ENCODE data around the gene BACE1. TPM values are rescaled to one million over a fixed set of nuclear protein-coding genes. Genes with fewer than 3 reads are reported as not detected.

The BACE1 gene
- total RNA-seq, 1 experiment from 2014 or later = 10.2 TPM

- no CpG with 5 or more reads among the region's 4 CpGs for WGBS (ENCODE audit: extremely low coverage, insufficient read length, low lambda C conversion rate)
- H3K4me1 Mint-ChIP-seq = peaks cover 0 to 2% of the 10 kb centered on the region in 2 experiments; a peak in 1 of 4 replicates
- no peaks in the 10 kb centered on the region for H3K79me2 ChIP-seq (ENCODE audit: insufficient read depth, low read length)
- no peak overlapping the region for H2BK120ac ChIP-seq (ENCODE audit: low read depth, low read length, poor library complexity, severe bottlenecking)
- H2BK15ac ChIP-seq (ENCODE audit: low read depth, low read length) = no peak overlapping the region
- H3K9me3 ChIP-seq (ENCODE audit: control insufficient read depth, low read depth, low read length) = no peaks in the 10 kb centered on the region
- H3K23ac ChIP-seq (ENCODE audit: insufficient read length, low read depth, low read length) = no peak overlapping the region
- no peak overlapping the region for H2AFZ ChIP-seq (ENCODE audit: low read length)
- no peak overlapping the region for H4K5ac ChIP-seq (ENCODE audit: insufficient read length, low read depth, low read length)
- no peak overlapping the region for H3K4ac ChIP-seq (ENCODE audit: low read depth, low read length)
- H3K4me3 Mint-ChIP-seq = no peak overlapping the region; a peak in 1 of 5 replicates
- no peak overlapping the region for H3K56ac ChIP-seq (ENCODE audit: insufficient read length, low read depth, low read length)
- H3K36me3 Mint-ChIP-seq (ENCODE audit: insufficient read depth in 1 of 3, low read depth in 3 of 3) = peaks cover 18 to 52% (median 52%) of the 10 kb centered on the region in 3 experiments; a peak in 6 of 7 replicates
- no peak overlapping the region for H3K27ac ChIP-seq (ENCODE audit: insufficient read length, low read depth, low read length)
- no peak for TF ChIP-seq CTCF (conservative IDR thresholded peaks at IDR 0.05)
- H3K14ac ChIP-seq (ENCODE audit: insufficient read depth, low read length) = no peak overlapping the region
- H2BK20ac ChIP-seq (ENCODE audit: low read depth, low read length, poor library complexity, severe bottlenecking) = no peak overlapping the region
- H3K18ac ChIP-seq (ENCODE audit: insufficient read length, low read depth, low read length) = no peak overlapping the region
- no peaks in the 10 kb centered on the region for H3K23me2 ChIP-seq (ENCODE audit: insufficient read length, low read depth, low read length, poor library complexity, severe bottlenecking)
- H3K27me3 Mint-ChIP-seq (ENCODE audit: low read depth) = no peaks in the 10 kb centered on the region
- no peak overlapping the region for H3K4me2 ChIP-seq (ENCODE audit: insufficient read depth, insufficient read length, low read length)
- H3T11ph ChIP-seq (ENCODE audit: low read length) = no peak overlapping the region
- no peaks in the 10 kb centered on the region for H4K20me1 ChIP-seq (ENCODE audit: control insufficient read depth, insufficient read depth, insufficient read length)
- H3K9ac ChIP-seq (ENCODE audit: extremely low read depth, insufficient read length, low read length) = no peak overlapping the region
- no peak overlapping the region for H2AK5ac ChIP-seq (ENCODE audit: insufficient read length, low read length)
- H2BK5ac ChIP-seq (ENCODE audit: insufficient read length, low read length) = no peak overlapping the region
- no peak overlapping the region for H4K91ac ChIP-seq (ENCODE audit: insufficient read length, low read depth, low read length)
- no peak for DNase-seq
- no peak overlapping the region for H2BK12ac ChIP-seq (ENCODE audit: insufficient read length, low read depth, low read length)
- no peaks in the 10 kb centered on the region for H3K9me3 Mint-ChIP-seq
- no peaks in the 10 kb centered on the region for H3K79me1 ChIP-seq (ENCODE audit: insufficient read depth, low read depth, low read length, poor library complexity, severe bottlenecking)
- H3K27me3 ChIP-seq (ENCODE audit: insufficient read depth, low read length) = no peaks in the 10 kb centered on the region
- no peak overlapping the region for H4K8ac ChIP-seq (replicated peaks; ENCODE audit: insufficient read length, low read depth, low read length)
- no peaks in the 10 kb centered on the region for H3K4me1 ChIP-seq (ENCODE audit: insufficient read depth, low read length)
- no peak overlapping the region for H3K27ac Mint-ChIP-seq
These were observed 36.2 kb downstream of the BACE1 start for GRCh38 chr11:117279711-117280376.
